Astrocyte of the hippocampus (primary cell): ENCODE measurements around the gene EEPD1.

Experiments
- DNase-seq: peaks from one replicate; pipeline ENCODE4 v3.0.0; 2011; ENCODE audit warnings: low read depth, low spot score

Gene EEPD1

GRCh38 chr7:36279200-36279925 is 126.3 kb downstream of the EEPD1 start:
- DNase-seq = no peak

- no peak for DNase-seq
These were observed 126.9 kb downstream of the EEPD1 start for GRCh38 chr7:36279926-36280315.

DNA sequence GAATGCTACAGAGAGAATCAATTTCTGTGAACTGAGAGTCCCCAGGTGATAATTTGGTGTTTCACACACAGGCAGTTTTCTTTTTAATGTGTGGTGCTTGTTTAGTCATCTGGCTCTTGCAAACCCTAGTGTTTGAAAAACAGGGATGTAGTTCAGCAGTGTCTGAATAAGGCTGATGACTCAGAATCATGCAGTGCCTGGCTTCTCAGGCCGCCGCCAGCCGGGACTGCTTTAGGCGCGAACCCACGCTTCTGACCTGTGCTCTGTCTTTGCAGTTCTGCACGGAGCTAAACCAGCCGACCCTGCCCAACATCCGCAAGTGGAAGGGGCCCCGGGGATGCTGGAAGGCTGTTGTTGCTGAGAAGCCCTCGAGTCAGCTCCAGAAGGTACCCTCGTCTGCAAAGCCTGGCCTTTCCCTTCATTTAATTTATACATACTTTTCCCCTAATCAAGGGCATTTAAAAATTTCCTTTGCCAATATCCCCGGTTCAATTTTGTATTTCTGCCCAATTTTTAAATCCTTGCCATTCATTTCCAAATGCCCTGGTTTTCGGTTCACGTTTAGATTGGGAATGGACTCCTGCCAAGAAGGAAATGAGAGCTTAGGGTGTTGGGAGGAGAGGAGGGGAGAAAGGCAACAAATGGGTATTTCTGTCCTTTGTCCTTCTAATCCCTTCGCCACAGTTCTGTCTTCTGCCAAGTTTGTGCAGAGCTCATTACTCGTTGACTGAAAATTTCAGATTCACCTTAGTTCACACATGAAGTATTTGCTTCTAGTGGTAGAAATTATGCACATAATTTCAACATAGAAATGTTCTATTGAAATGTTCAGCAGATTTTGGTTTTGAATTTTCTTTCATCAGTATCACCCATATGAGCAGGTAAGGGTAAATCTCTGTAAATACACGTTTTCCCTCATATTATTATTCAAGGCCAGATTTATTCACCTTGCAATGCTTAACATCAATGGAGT is 128.1 kb downstream of the EEPD1 start:
- peak; percentile 91 for DNase-seq

- peak; percentile 25 for DNase-seq
These were observed 129.1 kb downstream of the EEPD1 start for GRCh38 chr7:36281945-36282717.

DNA sequence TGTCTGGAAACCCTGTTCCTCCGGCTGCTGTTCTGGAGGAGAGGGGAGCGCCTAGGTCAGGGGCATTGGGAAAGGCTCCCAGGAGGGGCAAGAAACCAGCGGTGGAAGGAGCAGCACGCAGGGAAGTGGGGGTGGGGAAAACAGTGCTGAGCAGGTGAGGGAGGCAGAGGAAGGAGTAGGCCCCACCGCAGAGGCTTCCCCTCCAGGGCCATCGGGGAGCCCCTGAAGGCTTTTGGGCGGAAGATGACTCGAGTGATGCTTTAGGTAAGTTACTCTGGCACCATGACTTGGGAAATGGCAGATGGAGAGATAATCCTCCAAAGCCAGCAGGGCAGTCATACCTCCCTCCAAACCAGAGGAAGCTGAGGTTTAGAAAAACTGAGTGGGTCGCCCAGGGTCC is 130.1 kb downstream of the EEPD1 start:
- no peak for DNase-seq

DNA sequence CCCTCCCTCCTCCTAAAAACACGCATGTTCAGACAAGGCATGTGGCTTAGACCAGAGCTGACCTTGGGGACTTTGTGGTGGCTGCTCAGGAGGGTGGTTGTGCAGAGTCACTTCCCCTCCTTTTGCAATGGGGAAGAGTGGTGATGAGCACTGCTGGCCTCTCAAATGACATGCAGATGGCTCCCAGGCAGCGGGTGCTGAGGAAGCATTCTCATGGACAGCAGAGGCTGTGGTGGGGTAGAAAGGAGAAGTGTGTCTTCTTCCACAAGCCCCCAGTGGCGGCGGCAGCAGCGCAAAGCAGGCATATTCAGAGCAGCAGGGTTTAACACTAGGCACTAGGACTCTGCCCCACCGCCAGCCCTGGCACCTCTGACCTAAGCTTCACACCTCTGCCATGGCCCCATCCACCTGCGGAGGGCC is 130.7 kb downstream of the EEPD1 start:
- no peak for DNase-seq

- no peak for DNase-seq
These were observed 131.5 kb downstream of the EEPD1 start for GRCh38 chr7:36284456-36285090.

DNA sequence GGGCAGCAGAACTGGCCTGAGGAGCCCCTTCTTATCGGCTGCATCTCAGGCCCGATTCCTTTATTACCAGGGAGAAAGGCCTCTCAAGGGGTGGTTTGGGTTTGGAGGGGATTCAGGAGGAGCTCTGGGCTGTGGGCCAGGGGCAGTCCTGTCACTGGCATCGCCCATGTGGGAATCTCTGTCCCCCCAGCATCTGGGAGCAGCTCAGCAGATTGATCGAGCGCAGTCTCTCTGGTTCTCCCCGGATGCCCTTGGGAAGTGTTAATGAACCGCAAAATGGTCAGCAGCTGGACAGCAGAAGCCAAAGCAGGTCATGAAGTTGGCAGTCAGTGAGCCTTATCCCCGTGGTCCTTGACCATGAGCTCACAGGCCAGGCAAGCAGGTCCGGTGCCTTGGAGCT is 132.2 kb downstream of the EEPD1 start:
- no peak for DNase-seq

DNA sequence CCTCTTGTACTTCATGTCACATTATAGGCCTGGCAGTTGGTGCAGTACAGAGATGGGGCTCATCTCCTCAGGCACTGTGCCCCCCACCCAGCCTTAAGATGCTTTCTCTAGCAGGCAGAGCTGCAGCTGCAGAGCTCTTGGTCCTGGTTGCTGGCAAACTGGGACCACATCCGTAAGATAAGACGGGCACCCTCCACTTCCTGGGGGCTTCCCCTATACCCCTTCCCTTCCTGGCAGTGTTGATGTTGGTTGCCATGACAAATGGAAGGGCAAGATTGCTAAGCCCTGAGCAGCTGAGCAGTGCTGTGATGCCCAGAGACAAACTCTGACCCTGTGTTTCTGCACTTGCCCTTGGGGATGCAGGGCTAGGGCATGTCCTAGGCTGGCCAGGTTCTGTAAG is 133.2 kb downstream of the EEPD1 start:
- DNase-seq = no peak

- DNase-seq = no peak
These were observed 133.6 kb downstream of the EEPD1 start for GRCh38 chr7:36286688-36287087.

DNA sequence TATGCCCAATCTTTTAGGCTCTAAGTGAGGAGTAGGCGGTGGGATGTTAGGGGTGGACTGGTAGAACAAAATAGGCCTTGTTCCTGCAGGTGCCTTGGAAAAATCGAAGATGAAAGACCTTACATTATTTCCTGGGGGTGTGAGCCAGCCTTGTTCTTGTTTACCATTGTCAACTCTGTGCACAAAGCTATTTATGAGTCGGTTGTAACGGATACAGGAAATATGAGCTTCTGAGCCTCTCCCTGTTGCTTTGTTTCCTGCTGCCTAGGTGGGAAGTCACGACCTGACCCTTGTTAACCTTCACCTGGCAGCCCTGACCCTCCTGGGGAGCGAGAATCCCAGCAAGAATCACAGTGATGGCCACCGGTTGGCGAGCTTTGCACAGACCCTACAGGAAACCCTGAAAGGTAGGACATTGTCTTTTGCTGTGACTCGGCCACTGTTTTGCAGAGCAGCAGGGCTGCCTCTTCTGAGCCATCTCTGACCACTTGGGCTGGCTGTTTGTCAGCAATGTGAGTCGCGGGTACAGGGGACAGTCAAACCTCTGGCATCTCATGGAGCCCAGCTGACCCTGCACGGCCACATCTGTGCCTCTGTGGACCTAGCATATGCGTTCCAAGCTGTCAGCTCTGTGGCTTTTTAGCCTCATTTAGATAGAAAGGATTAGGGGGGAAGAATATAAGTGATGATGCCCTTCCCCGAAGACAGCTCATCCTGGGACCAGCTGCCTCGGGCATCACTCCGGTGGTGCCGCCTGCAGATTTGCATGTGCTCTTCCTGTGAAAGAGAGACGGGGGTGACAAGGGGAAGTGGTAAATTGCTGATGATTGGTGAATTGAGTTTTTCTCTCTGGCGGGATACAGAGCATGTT is 134.6 kb downstream of the EEPD1 start:
- no peak for DNase-seq

DNA sequence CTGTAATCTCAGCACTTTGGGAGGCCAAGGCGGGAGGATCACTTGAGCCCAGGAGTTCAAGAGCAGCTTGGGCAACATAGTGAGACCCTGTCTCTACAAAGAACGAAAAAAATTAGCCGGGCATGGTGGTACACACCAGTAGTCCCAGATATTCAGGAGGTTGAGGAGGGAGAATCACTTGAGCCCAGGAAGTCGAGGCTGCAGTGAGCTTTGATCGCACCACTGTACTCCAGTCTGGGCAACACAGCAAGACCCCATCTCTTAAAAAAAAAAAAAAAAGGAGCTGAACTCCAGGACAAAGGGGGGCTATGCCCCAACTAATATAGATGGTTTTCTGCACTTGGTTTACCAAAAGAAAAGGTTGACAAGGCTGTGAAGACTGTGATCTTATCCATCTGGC is 135.4 kb downstream of the EEPD1 start:
- no peak for DNase-seq

- DNase-seq = peak; percentile 56
These were observed 137.0 kb downstream of the EEPD1 start for GRCh38 chr7:36289833-36290661.

GRCh38 chr7:36291387-36292316 is 138.6 kb downstream of the EEPD1 start:
- peak; percentile 94 for DNase-seq

- DNase-seq = no peak
These were observed 142.0 kb downstream of the EEPD1 start for GRCh38 chr7:36295090-36295489.

DNA sequence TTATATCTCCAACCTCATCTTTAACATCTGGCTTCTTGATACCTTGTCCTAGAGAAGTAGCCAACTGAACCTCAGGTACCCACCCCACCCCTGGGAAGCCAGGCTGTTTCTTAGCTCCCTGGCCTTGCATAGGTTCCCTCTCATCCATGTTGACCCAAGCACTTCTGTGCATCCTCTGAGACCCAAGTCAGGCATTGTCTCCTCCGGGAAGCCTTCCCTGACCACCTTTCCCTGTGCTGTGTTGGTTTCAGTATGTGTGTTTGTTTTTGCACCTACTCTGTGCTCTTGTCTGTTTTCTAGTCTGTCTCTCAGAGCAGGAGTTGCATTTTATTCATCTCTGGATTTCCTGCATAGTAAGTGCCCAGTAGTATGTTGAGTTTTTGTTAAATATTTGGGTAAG is 143.2 kb downstream of the EEPD1 start:
- DNase-seq = no peak

GRCh38 chr7:36297364-36298009 is 144.4 kb downstream of the EEPD1 start:
- no peak for DNase-seq

GRCh38 chr7:36298106-36298505 is 145.1 kb downstream of the EEPD1 start:
- DNase-seq = no peak
